Fibroblast of lung (primary cell): ENCODE data around the gene INHBE.

Experiments used
- CTCF ChIP-seq, 2 donors: IDR thresholded peaks in 1 of 2; conservative IDR thresholded peaks in 1 of 2; 1 replicate in 1 of 2; 2 replicates in 1 of 2; pipeline ENCODE4 v1.5.1; 2011 to 2012; ENCODE audit warnings: low read length in 2 of 2, control low read depth in 1 of 2, inconsistent platforms in 1 of 2, low read depth in 1 of 2, mild to moderate bottlenecking in 1 of 2
- EZH2 ChIP-seq: IDR thresholded peaks from 2 replicates; pipeline ENCODE4 v1.5.1; 2012; ENCODE audit warnings: low read length, control low read depth, mild to moderate bottlenecking; ENCODE audit errors: missing control alignments

GRCh38 chr12:57429473-57430111, 25.5 kb upstream of the INHBE start:
- TF ChIP-seq CTCF (conservative IDR thresholded peaks at IDR 0.05 in 1 of 2, IDR thresholded peaks at IDR 0.05 in 1 of 2; ENCODE audit: low read depth in 1 of 2, low read length in 2 of 2), result no peak
- TF ChIP-seq EZH2, result no peak
